ENCODE results near the gene SYT17. TPM values are rescaled to one million over a fixed set of nuclear protein-coding genes. Genes with fewer than 3 reads are reported as not detected.

SYT17 gene
- total RNA-seq, 1 experiment from 2014 or later: 36.6 TPM

- POLR2A ChIA-PET (ENCODE audit: unreplicated experiment): interaction anchor here (0.5 kb wide), 1 partner anchor 107 kb away, joined by 22 read pairs; no protein-coding TSS in a partner anchor
- no TSS peak for BruUV-seq (replicated peaks)
- no peak overlapping the region for H3K4me2 ChIP-seq
- H3K4me3 ChIP-seq: no peak overlapping the region
- peaks cover 8% of the 10 kb centered on the region for H3K4me1 ChIP-seq (replicated peaks; ENCODE audit: insufficient read depth)
- H3K27ac ChIP-seq: no peak overlapping the region
- H3K36me3 ChIP-seq (ENCODE audit: low read depth): no peaks in the 10 kb centered on the region
- H3K79me2 ChIP-seq (ENCODE audit: low read depth): no peaks in the 10 kb centered on the region
- no peaks in the 10 kb centered on the region for H3K9me2 ChIP-seq (ENCODE audit: insufficient read depth)
- no peaks in the 10 kb centered on the region for H3K27me3 ChIP-seq (ENCODE audit: insufficient read depth, low read depth)
- H2AFZ ChIP-seq: no peak overlapping the region
- peak; percentile 49 to 62 for DNase-seq
- H3K9me3 ChIP-seq (ENCODE audit: insufficient read depth, low read depth): no peaks in the 10 kb centered on the region
- no peaks in the 10 kb centered on the region for H4K20me1 ChIP-seq (ENCODE audit: insufficient read depth)
- CTCF ChIA-PET: no interaction called here
- no peak for TF ChIP-seq EZH2 (IDR thresholded peaks at IDR 0.05; ENCODE audit: low read depth)
- TF ChIP-seq CTCF (conservative IDR thresholded peaks at IDR 0.05): no peak
- H3F3A ChIP-seq (ENCODE audit: insufficient read depth, low read depth): no peaks in the 10 kb centered on the region
- intact Hi-C loops (cut with micrococcal nuclease; ENCODE audit: unreplicated experiment): no loop called here
These were observed 123.4 kb downstream of the SYT17 start for GRCh38 chr16:19291475-19291874.

GRCh38 chr16:19292186-19292585 lies 124.1 kb downstream of the SYT17 start:
- no peaks in the 10 kb centered on the region for H3K9me2 ChIP-seq (ENCODE audit: insufficient read depth)
- ChIA-PET CTCF (no interaction called here), POLR2A (ENCODE audit: unreplicated experiment) (no interaction called here)
- no peak overlapping the region for H3K4me3 ChIP-seq
- no peaks in the 10 kb centered on the region for H3K27me3 ChIP-seq (ENCODE audit: insufficient read depth, low read depth)
- H3K9me3 ChIP-seq (ENCODE audit: insufficient read depth, low read depth): no peaks in the 10 kb centered on the region
- TF ChIP-seq CTCF (conservative IDR thresholded peaks at IDR 0.05) (no peak), EZH2 (IDR thresholded peaks at IDR 0.05; ENCODE audit: low read depth) (no peak)
- H3K4me2 ChIP-seq: no peak overlapping the region
- H3K36me3 ChIP-seq (ENCODE audit: low read depth): no peaks in the 10 kb centered on the region
- H3K79me2 ChIP-seq (ENCODE audit: low read depth): no peaks in the 10 kb centered on the region
- H3K27ac ChIP-seq: no peak overlapping the region
- no peak for DNase-seq
- H3F3A ChIP-seq (ENCODE audit: insufficient read depth, low read depth): no peaks in the 10 kb centered on the region
- H4K20me1 ChIP-seq (ENCODE audit: insufficient read depth): no peaks in the 10 kb centered on the region
- no peak overlapping the region for H2AFZ ChIP-seq
- intact Hi-C loops (cut with micrococcal nuclease; ENCODE audit: unreplicated experiment): no loop called here
- no TSS peak for BruUV-seq (replicated peaks)
- H3K4me1 ChIP-seq (replicated peaks; ENCODE audit: insufficient read depth): peaks cover 8% of the 10 kb centered on the region

GRCh38 chr16:19294156-19294649 lies 126.2 kb downstream of the SYT17 start:
- H3K4me1 ChIP-seq (replicated peaks; ENCODE audit: insufficient read depth): peaks cover 8% of the 10 kb centered on the region
- no peaks in the 10 kb centered on the region for H3K27me3 ChIP-seq (ENCODE audit: insufficient read depth, low read depth)
- TF ChIP-seq EZH2 (IDR thresholded peaks at IDR 0.05; ENCODE audit: low read depth) (no peak), CTCF (conservative IDR thresholded peaks at IDR 0.05) (no peak)
- intact Hi-C loops (cut with micrococcal nuclease; ENCODE audit: unreplicated experiment): no loop called here
- BruUV-seq (replicated peaks): no TSS peak
- POLR2A ChIA-PET (ENCODE audit: unreplicated experiment): no interaction called here
- H3K36me3 ChIP-seq (ENCODE audit: low read depth): no peaks in the 10 kb centered on the region
- CTCF ChIA-PET: no interaction called here
- no peaks in the 10 kb centered on the region for H3F3A ChIP-seq (ENCODE audit: insufficient read depth, low read depth)
- no peak overlapping the region for H3K4me2 ChIP-seq
- H3K9me3 ChIP-seq (ENCODE audit: insufficient read depth, low read depth): no peaks in the 10 kb centered on the region
- H2AFZ ChIP-seq: no peak overlapping the region
- H3K79me2 ChIP-seq (ENCODE audit: low read depth): no peaks in the 10 kb centered on the region
- DNase-seq: no peak
- no peak overlapping the region for H3K4me3 ChIP-seq
- H3K27ac ChIP-seq: no peak overlapping the region
- H3K9me2 ChIP-seq (ENCODE audit: insufficient read depth): no peaks in the 10 kb centered on the region
- H4K20me1 ChIP-seq (ENCODE audit: insufficient read depth): no peaks in the 10 kb centered on the region

Measured in PC-9 (cell line).